Hepatocyte (in vitro differentiated cells): ENCODE data around the gene TMC8. TPM values are rescaled to one million over a fixed set of nuclear protein-coding genes. Genes with fewer than 3 reads are reported as not detected.

Experiments
- DNase-seq: peaks from one replicate; pipeline ENCODE4 v3.0.0-alpha.2; 2016; ENCODE audit warnings: low spot score
- H2AFZ ChIP-seq: fragments of 200-600 bp; sonication (generic); 2 replicates; pipeline ENCODE4 v1.6.0; 2016; ENCODE audit warnings: antibody characterized with exemption, mild to moderate bottlenecking
- H3K27ac ChIP-seq: fragments of 200-600 bp; sonication (generic); 2 replicates; pipeline ENCODE4 v1.5.1; 2016; ENCODE audit warnings: mild to moderate bottlenecking
- H3K27me3 ChIP-seq: fragments of 200-600 bp; sonication (generic); 2 replicates; pipeline ENCODE4 v1.6.1; 2016
- H3K36me3 ChIP-seq: fragments of 200-600 bp; sonication (generic); replicated peaks from 2 replicates; pipeline ENCODE4 v1.5.1; 2016; ENCODE audit warnings: low read depth; ENCODE audit not compliant: insufficient read depth
- H3K4me1 ChIP-seq: fragments of 200-600 bp; sonication (generic); 2 replicates; pipeline ENCODE4 v1.5.1; 2016; ENCODE audit warnings: mild to moderate bottlenecking, moderate library complexity; ENCODE audit not compliant: insufficient read depth
- H3K4me2 ChIP-seq: fragments of 200-600 bp; sonication (generic); 2 replicates; pipeline ENCODE4 v1.6.0; 2016
- H3K4me3 ChIP-seq: fragments of 200-600 bp; sonication (generic); 2 replicates; pipeline ENCODE4 v1.5.1; 2016; ENCODE audit warnings: mild to moderate bottlenecking
- H3K79me2 ChIP-seq: fragments of 200-600 bp; sonication (generic); 2 replicates; pipeline ENCODE4 v1.6.0; 2017; ENCODE audit warnings: mild to moderate bottlenecking
- H3K9me2 ChIP-seq: fragments of 200-600 bp; sonication (generic); replicated peaks from 2 replicates; pipeline ENCODE4 v1.6.0; 2017; ENCODE audit warnings: mild to moderate bottlenecking; ENCODE audit not compliant: insufficient read depth
- H3K9me3 ChIP-seq: fragments of 200-600 bp; sonication (generic); 2 replicates; pipeline ENCODE4 v1.5.1; 2016; ENCODE audit warnings: low read depth, mild to moderate bottlenecking
- H4K20me1 ChIP-seq: fragments of 200-600 bp; sonication (generic); 2 replicates; pipeline ENCODE4 v1.6.0; 2016; ENCODE audit warnings: mild to moderate bottlenecking; ENCODE audit not compliant: insufficient read depth, poor library complexity, severe bottlenecking
- CTCF ChIP-seq: fragments of 200-600 bp; sonication (generic); IDR thresholded peaks from 2 replicates; pipeline ENCODE4 v1.5.1; 2016; ENCODE audit warnings: antibody characterized with exemption, mild to moderate bottlenecking; ENCODE audit not compliant: poor library complexity
- EZH2 ChIP-seq: fragments of 200-600 bp; sonication (generic); IDR thresholded peaks from 2 replicates; pipeline ENCODE4 v1.6.1; 2016; ENCODE audit warnings: antibody characterized with exemption, mild to moderate bottlenecking, borderline replicate concordance
- EZH2phosphoT487 ChIP-seq: fragments of 200-600 bp; sonication (generic); IDR thresholded peaks from one replicate; pipeline ENCODE4 v1.6.1; 2018; ENCODE audit warnings: antibody characterized with exemption, mild to moderate bottlenecking, low read depth, moderate library complexity; ENCODE audit not compliant: unreplicated experiment, severe bottlenecking
- WGBS: methylation state at CpG from one replicate; pipeline ENCODE4 v1.1.6; 2016; ENCODE audit warnings: low lambda C conversion rate; ENCODE audit errors: missing lambda C conversion rate; 5-methylcytosine and 5-hydroxymethylcytosine counted together
- polyA plus RNA-seq: library from polyadenylated mRNA; unstranded; fragments of >200 nt; fragmentation: Nextera tagmentation; extraction: Ambion mirVana; gene quantifications from 2 replicates; pipeline ENCODE4 v1.2.1, GENCODE V29; 2016
- total RNA-seq: library from RNA; depleted of rRNA; stranded (reverse); fragments of >200 nt; gene quantifications from 2 replicates; pipeline ENCODE4 v1.2.3, GENCODE V29; 2014

The TMC8 gene
- total and polyA plus RNA-seq, 2 experiments from 2014 or later: 0.07 to 1.2 TPM

GRCh38 chr17:78172249-78173051, 41.9 kb downstream of the TMC8 start:
- H3K79me2 ChIP-seq: peaks cover 16% of the 10 kb centered on the region
- no peak for DNase-seq
- no peak overlapping the region for H2AFZ ChIP-seq
- peak overlapping the region; percentile 66 for H3K27ac ChIP-seq
- H3K9me3 ChIP-seq: no peaks in the 10 kb centered on the region
- peaks cover 20% of the 10 kb centered on the region for H3K4me1 ChIP-seq
- no peaks in the 10 kb centered on the region for H3K27me3 ChIP-seq
- TF ChIP-seq EZH2: no peak
- TF ChIP-seq EZH2phosphoT487: no peak
- no peak for TF ChIP-seq CTCF
- H3K36me3 ChIP-seq: no peaks in the 10 kb centered on the region
- no peaks in the 10 kb centered on the region for H3K9me2 ChIP-seq
- no peaks in the 10 kb centered on the region for H4K20me1 ChIP-seq
- peak overlapping the region; percentile 16 for H3K4me2 ChIP-seq
- H3K4me3 ChIP-seq: no peak overlapping the region
- WGBS: 66% methylated on average over 19 of the region's 19 CpGs

GRCh38 chr17:78173097-78173715, 42.6 kb downstream of the TMC8 start:
- Histone ChIP-seq H3K79me2 (peaks cover 14% of the 10 kb centered on the region), H4K20me1 (no peaks in the 10 kb centered on the region), H3K9me2 (no peaks in the 10 kb centered on the region), H3K27me3 (no peaks in the 10 kb centered on the region), H2AFZ (no peak overlapping the region), H3K27ac (peak overlapping the region; percentile 66), H3K4me1 (peaks cover 17% of the 10 kb centered on the region), H3K9me3 (no peaks in the 10 kb centered on the region), H3K4me3 (no peak overlapping the region), H3K4me2 (peak overlapping the region; percentile 16), H3K36me3 (no peaks in the 10 kb centered on the region)
- WGBS: 64% methylated on average over 11 of the region's 11 CpGs
- no peak for DNase-seq
- TF ChIP-seq CTCF (no peak), EZH2phosphoT487 (no peak)

- Histone ChIP-seq H3K27me3 (no peaks in the 10 kb centered on the region), H3K79me2 (peaks cover 7% of the 10 kb centered on the region), H4K20me1 (no peaks in the 10 kb centered on the region), H2AFZ (no peak overlapping the region), H3K4me3 (no peak overlapping the region), H3K9me3 (no peaks in the 10 kb centered on the region), H3K27ac (no peak overlapping the region), H3K4me2 (no peak overlapping the region), H3K36me3 (no peaks in the 10 kb centered on the region), H3K4me1 (peaks cover 17% of the 10 kb centered on the region), H3K9me2 (no peaks in the 10 kb centered on the region)
- no peak for DNase-seq
- TF ChIP-seq CTCF (no peak), EZH2 (no peak), EZH2phosphoT487 (no peak)
- 94% methylated on average over 15 of the region's 15 CpGs for WGBS
These were observed 43.8 kb downstream of the TMC8 start for GRCh38 chr17:78174346-78174869.
